Brain microvascular endothelial cell (primary cell): ENCODE measurements around the gene ASIC2.

Experiments
- DNase-seq: peaks from one replicate; pipeline ENCODE4 v3.0.0-alpha.2; 2020
- H3K27ac ChIP-seq: fragments of 250-450 bp; sonication (Bioruptor Pico); 2 replicates; pipeline ENCODE4 v1.5.1; 2020; ENCODE audit warnings: mild to moderate bottlenecking, moderate library complexity
- H3K27me3 ChIP-seq: fragments of 250-450 bp; sonication (Bioruptor Pico); replicated peaks from 2 replicates; pipeline ENCODE4 v1.5.1; 2020; ENCODE audit warnings: mild to moderate bottlenecking
- H3K36me3 ChIP-seq: fragments of 250-450 bp; sonication (Bioruptor Pico); replicated peaks from 2 replicates; pipeline ENCODE4 v1.5.1; 2020; ENCODE audit warnings: mild to moderate bottlenecking
- H3K4me3 ChIP-seq: 2 replicates; pipeline ENCODE4 v1.5.1; 2011; ENCODE audit warnings: low read depth, mild to moderate bottlenecking, control low read depth, low read length, moderate library complexity
- in situ Hi-C: cut with HindIII; loops from 2 replicates; pipeline ENCODE4 v1.10.0; 2017; ENCODE audit warnings: low sequenced_read_pairs, low pct_ligation_motif_present
- TF ChIP-seq, protein P1 (sequence below): IDR thresholded peaks from 2 replicates; pipeline ENCODE4 v1.5.1; 2011; ENCODE audit warnings: low read depth, mild to moderate bottlenecking, moderate library complexity, low read length, control low read depth, inconsistent platforms; ENCODE audit errors: missing control alignments

ASIC2 gene

DNA sequence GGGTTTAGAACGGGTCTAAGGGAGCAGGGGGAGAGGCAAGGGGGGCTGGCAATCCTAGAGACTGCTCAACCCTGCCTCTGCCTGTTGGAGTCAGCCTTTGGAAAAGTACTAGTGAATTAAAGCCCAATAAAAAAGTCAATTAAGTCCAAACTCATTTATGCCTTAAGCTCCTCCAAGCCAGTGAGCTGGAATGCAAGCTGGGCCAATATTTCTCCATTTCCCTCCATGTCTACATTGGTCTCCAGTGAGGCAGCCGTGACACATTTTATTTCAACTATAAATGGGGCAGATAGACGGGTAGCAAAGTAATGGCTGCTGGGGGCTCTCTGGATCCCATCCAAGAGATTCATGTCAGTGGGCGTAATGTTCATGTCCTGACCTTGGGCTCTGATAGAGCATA is 157.4 kb downstream of the ASIC2 start:
- DNase-seq = no peak
- H3K4me3 ChIP-seq = no peak overlapping the region
- H3K27ac ChIP-seq = no peak overlapping the region
- TF ChIP-seq, protein P1, sequence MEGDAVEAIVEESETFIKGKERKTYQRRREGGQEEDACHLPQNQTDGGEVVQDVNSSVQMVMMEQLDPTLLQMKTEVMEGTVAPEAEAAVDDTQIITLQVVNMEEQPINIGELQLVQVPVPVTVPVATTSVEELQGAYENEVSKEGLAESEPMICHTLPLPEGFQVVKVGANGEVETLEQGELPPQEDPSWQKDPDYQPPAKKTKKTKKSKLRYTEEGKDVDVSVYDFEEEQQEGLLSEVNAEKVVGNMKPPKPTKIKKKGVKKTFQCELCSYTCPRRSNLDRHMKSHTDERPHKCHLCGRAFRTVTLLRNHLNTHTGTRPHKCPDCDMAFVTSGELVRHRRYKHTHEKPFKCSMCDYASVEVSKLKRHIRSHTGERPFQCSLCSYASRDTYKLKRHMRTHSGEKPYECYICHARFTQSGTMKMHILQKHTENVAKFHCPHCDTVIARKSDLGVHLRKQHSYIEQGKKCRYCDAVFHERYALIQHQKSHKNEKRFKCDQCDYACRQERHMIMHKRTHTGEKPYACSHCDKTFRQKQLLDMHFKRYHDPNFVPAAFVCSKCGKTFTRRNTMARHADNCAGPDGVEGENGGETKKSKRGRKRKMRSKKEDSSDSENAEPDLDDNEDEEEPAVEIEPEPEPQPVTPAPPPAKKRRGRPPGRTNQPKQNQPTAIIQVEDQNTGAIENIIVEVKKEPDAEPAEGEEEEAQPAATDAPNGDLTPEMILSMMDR = no peak
- in situ Hi-C loops = no loop called here
- no peaks in the 10 kb centered on the region for H3K36me3 ChIP-seq
- no peaks in the 10 kb centered on the region for H3K27me3 ChIP-seq

DNA sequence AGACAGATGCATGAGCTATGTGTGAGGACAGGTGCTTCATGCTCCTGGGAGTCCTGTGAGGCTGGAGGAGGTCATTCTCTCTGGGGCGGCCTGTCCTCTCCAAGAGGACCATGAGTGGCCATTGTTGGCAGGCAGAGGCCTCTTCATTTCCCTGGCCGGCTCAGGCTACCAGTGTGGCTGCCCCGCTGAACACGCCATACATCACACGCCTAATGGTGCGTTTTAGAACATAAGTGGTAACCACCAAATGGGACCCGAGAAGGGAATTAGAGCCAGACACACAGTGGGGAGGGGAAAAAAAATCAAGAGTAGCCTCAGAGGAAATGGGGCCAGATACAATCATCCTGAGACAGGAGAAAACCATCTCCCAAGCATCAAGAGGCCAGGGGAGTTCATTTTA is 161.5 kb downstream of the ASIC2 start:
- TF ChIP-seq, protein P1 = no peak
- Histone ChIP-seq H3K27ac (no peak overlapping the region), H3K4me3 (no peak overlapping the region), H3K36me3 (no peaks in the 10 kb centered on the region), H3K27me3 (no peaks in the 10 kb centered on the region)
- DNase-seq = no peak
- in situ Hi-C loops = no loop called here

DNA sequence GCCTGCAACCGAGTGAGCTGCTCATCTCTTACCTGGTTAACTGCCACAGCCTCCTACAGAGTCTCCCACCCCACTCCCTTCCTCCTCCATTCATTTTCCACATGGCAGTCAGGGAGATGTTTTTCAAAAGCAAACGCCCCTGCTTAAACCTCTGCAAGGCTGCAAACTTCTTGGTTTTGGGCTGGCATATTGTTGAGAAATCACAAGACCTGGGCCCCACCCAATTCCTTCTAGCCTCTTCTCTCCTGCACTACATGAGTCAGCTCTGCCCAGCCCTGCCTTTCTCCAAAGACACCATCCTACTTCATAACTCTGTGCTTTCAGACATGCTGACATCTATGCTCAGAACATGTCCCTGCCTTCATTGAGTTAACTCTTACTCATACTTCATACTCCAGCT is 165.4 kb downstream of the ASIC2 start:
- DNase-seq = no peak
- Histone ChIP-seq H3K4me3 (no peak overlapping the region), H3K27me3 (no peaks in the 10 kb centered on the region), H3K36me3 (no peaks in the 10 kb centered on the region), H3K27ac (no peak overlapping the region)
- in situ Hi-C loops = no loop called here
- TF ChIP-seq, protein P1 = no peak

DNA sequence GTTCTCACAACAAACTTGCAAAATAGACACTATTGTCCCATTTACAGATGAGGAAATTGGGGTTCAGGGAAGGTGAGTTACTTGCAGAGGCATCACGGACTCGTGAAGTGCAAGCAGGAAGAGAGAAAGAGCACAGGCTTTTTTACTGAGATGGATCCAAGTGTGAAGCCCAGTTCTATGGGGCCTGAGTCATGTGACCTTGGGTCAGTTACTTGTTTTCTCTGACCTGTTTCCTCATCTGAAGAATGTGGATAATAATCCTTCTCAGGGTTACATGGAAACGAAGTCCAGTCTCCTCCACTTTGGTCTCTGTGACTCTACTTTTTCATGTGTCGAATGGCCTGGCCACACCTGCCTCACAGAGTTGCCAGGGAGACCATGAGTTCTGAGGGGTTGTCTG is 167.0 kb downstream of the ASIC2 start:
- H3K4me3 ChIP-seq = no peak overlapping the region
- no peaks in the 10 kb centered on the region for H3K36me3 ChIP-seq
- no peak overlapping the region for H3K27ac ChIP-seq
- TF ChIP-seq, protein P1 = no peak
- H3K27me3 ChIP-seq = no peaks in the 10 kb centered on the region
- in situ Hi-C loops = no loop called here
- no peak for DNase-seq

DNA sequence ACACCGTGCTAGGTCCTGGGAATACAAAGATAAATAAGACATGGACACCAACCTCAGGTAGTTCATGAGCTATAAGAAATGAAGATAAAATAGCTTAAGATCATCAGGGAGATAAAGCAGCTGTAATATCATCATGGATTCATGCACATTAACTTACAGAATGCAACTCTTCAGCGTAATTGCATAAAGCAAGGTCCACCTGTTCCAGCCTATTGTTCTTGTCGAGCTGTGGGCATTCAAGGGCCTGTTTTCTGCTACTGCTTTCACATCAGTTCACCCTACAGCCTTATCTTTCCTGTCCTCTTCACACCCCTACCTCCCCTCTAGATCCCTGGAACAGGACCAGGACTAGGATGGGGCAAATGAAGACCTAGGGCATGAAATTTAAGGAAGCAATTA is 167.5 kb downstream of the ASIC2 start:
- no peaks in the 10 kb centered on the region for H3K27me3 ChIP-seq
- no peaks in the 10 kb centered on the region for H3K36me3 ChIP-seq
- H3K4me3 ChIP-seq = no peak overlapping the region
- in situ Hi-C loops = no loop called here
- no peak overlapping the region for H3K27ac ChIP-seq
- DNase-seq = no peak
- TF ChIP-seq, protein P1 = no peak

DNA sequence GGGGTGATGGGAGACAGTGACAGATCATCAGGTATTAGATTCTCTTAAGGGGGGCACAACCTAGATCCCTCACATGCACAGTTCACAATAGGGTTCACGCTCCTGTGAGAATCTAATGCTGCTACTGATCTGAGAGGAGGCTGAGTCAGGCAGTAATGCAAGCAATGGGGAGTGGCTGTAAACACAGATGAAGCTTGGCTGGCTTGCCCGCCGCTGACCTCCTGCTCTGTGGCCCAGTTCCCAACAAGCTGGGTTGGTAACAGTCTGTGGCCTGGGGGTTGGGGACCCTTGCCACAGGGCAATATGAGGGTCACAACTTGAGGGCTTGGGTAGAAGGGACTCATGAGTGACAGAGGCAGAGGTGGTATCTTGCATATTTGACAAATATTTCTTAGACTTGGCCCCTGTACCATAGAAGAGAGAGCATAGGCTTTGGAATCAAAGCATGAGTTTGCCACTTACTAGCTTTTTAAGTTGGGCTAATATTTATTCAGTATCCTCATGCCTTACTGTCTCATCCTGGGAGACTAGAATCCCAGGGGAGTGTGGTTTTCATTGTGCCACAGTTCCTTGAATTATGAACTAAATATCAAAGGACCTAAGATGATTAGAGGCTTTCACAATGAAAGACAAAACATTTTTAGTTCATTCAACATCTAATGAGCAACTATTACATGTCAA is 168.1 kb downstream of the ASIC2 start:
- TF ChIP-seq, protein P1 = no peak
- Histone ChIP-seq H3K27ac (no peak overlapping the region), H3K4me3 (no peak overlapping the region), H3K36me3 (no peaks in the 10 kb centered on the region), H3K27me3 (no peaks in the 10 kb centered on the region)
- in situ Hi-C loops = no loop called here
- no peak for DNase-seq
